ENCODE results near the gene KCNH1. TPM values are rescaled to one million over a fixed set of nuclear protein-coding genes. Genes with fewer than 3 reads are reported as not detected.

The KCNH1 gene
- total RNA-seq, 1 experiment from 2014 or later = not detected

GRCh38 chr1:210857705-210858104, 276.2 kb downstream of the KCNH1 start:
- Histone ChIP-seq H3K27ac (ENCODE audit: low read depth, low read length) (no peak overlapping the region), H2AFZ (ENCODE audit: low read depth, low read length, poor library complexity, severe bottlenecking) (no peak overlapping the region), H3K9me3 (ENCODE audit: control insufficient read depth in 1 of 2, insufficient read depth in 1 of 2, low read depth in 1 of 2, low read length in 2 of 2) (no peaks in the 10 kb centered on the region), H4K20me1 (ENCODE audit: insufficient read depth) (no peaks in the 10 kb centered on the region), H3K4me1 (ENCODE audit: control insufficient read depth in 1 of 2, insufficient read depth in 2 of 2, low read length in 2 of 2) (no peaks in the 10 kb centered on the region), H3K4me2 (ENCODE audit: low read length) (no peak overlapping the region), H3K4me3 (replicated peaks in 1 of 2; ENCODE audit: low read depth in 1 of 2, low read length in 2 of 2) (no peak overlapping the region), H3K36me3 (ENCODE audit: control insufficient read depth in 1 of 2, insufficient read depth in 2 of 2, low read length in 2 of 2) (no peaks in the 10 kb centered on the region), H3K79me2 (ENCODE audit: insufficient read depth, low read length) (no peaks in the 10 kb centered on the region), H3K9me2 (ENCODE audit: insufficient read depth) (no peaks in the 10 kb centered on the region), H3K27me3 (ENCODE audit: insufficient read depth, low read length) (no peaks in the 10 kb centered on the region), H3K9ac (ENCODE audit: low read length) (no peak overlapping the region)
- POLR2A ChIA-PET = no interaction called here
- no peak for DNase-seq (ENCODE audit: low read depth, low spot score)
- BruUV-seq (replicated peaks) = no TSS peak
- no peak for ATAC-seq
- CTCF ChIA-PET = no interaction called here
- intact Hi-C loops (cut with micrococcal nuclease) = no loop called here
- TF ChIP-seq SRF (IDR thresholded peaks at IDR 0.05; ENCODE audit: low read depth) (no peak), ATF3 (IDR thresholded peaks at IDR 0.05) (no peak), ZFX (IDR thresholded peaks at IDR 0.05) (no peak), JUND (IDR thresholded peaks at IDR 0.05) (no peak), SIN3A (IDR thresholded peaks at IDR 0.05; ENCODE audit: low read depth) (no peak), FOSL1 (IDR thresholded peaks at IDR 0.05; ENCODE audit: low read depth) (no peak), CTCF (IDR thresholded peaks at IDR 0.05 in 2 of 3, conservative IDR thresholded peaks at IDR 0.05 in 1 of 3; ENCODE audit: borderline replicate concordance in 1 of 3, insufficient read depth in 1 of 3, low read depth in 2 of 3, low read length in 2 of 3) (no peak), MAX (IDR thresholded peaks at IDR 0.05) (no peak), CBX3 (IDR thresholded peaks at IDR 0.05; ENCODE audit: low read depth) (no peak), SP1 (IDR thresholded peaks at IDR 0.05; ENCODE audit: low read depth) (no peak)
- RAD21 ChIA-PET (ENCODE audit: low non-redundant PET in 1 of 2, low total read pairs in 2 of 2, uncharacterized antibody in 2 of 2, unreplicated experiment in 2 of 2) = no interaction called here

Measured in HCT116 (cell line).